GM21381 (cell line): ENCODE results near the gene RASSF4.

Source experiments
- ATAC-seq: cut with Tn5 transposase; IDR thresholded peaks from one replicate; pipeline ENCODE4 v1.9.1; 2021; ENCODE audit warnings: mild to moderate bottlenecking, moderate library complexity; ENCODE audit not compliant: unreplicated experiment

Gene RASSF4

GRCh38 chr10:44959247-44960087 is at the start of gene RASSF4:
TSS of gene RASSF4 (plus strand) at chr10:44959802. CDS start at chr10:44970203, 10,401 bp downstream.
- ATAC-seq: peak; percentile 98

GRCh38 chr10:44909910-44910309 is 49.7 kb upstream of the RASSF4 start:
- ATAC-seq: no peak

GRCh38 chr10:44910602-44911001 is 49.0 kb upstream of the RASSF4 start:
- no peak for ATAC-seq

GRCh38 chr10:44911081-44911540 is 48.5 kb upstream of the RASSF4 start, which contains the start of gene TMEM72:
TSS of gene TMEM72 (plus strand) at chr10:44911337. CDS start at chr10:44911513, 176 bp downstream.
- ATAC-seq: no peak

- ATAC-seq: no peak
Observed at GRCh38 chr10:44911951-44912350, 47.7 kb upstream of the RASSF4 start.

- no peak for ATAC-seq
Observed at GRCh38 chr10:44913350-44914081, 46.1 kb upstream of the RASSF4 start.

GRCh38 chr10:44914891-44915290 is 44.7 kb upstream of the RASSF4 start:
- ATAC-seq: no peak

GRCh38 chr10:44916429-44916828 is 43.2 kb upstream of the RASSF4 start:
- ATAC-seq: no peak

- no peak for ATAC-seq
Observed at GRCh38 chr10:44917848-44918247, 41.8 kb upstream of the RASSF4 start.

GRCh38 chr10:44920252-44920651 is 39.4 kb upstream of the RASSF4 start:
- no peak for ATAC-seq

GRCh38 chr10:44921061-44921460 is 38.5 kb upstream of the RASSF4 start:
- no peak for ATAC-seq

GRCh38 chr10:44921506-44921905 is 38.1 kb upstream of the RASSF4 start:
- no peak for ATAC-seq

GRCh38 chr10:44922021-44922420 is 37.6 kb upstream of the RASSF4 start:
- no peak for ATAC-seq

GRCh38 chr10:44922796-44923545 is 36.6 kb upstream of the RASSF4 start:
- no peak for ATAC-seq

GRCh38 chr10:44923611-44924010 is 36.0 kb upstream of the RASSF4 start:
- no peak for ATAC-seq

- no peak for ATAC-seq
Observed at GRCh38 chr10:44924261-44925040, 35.2 kb upstream of the RASSF4 start.

GRCh38 chr10:44925224-44925623 is 34.4 kb upstream of the RASSF4 start:
- no peak for ATAC-seq

- ATAC-seq: no peak
Observed at GRCh38 chr10:44925811-44926750, 33.5 kb upstream of the RASSF4 start.

GRCh38 chr10:44926751-44927351 is 32.8 kb upstream of the RASSF4 start:
- no peak for ATAC-seq
